HG03439 (cell line): ENCODE measurements around the gene SIGLEC1.

Experiments
- ATAC-seq: cut with Tn5 transposase; IDR thresholded peaks from one replicate; pipeline ENCODE4 v1.9.1; 2021; ENCODE audit warnings: mild to moderate bottlenecking, moderate library complexity; ENCODE audit not compliant: unreplicated experiment

Gene SIGLEC1

GRCh38 chr20:3712279-3712873 is at the start of gene SIGLEC1:
TSS of gene SIGLEC1 (minus strand) at chr20:3712600. CDS start at chr20:3707128, 5,472 bp downstream.
- ATAC-seq, result no peak

GRCh38 chr20:3760655-3761348 is 48.4 kb upstream of the SIGLEC1 start:
- no peak for ATAC-seq

GRCh38 chr20:3759884-3760283 is 47.5 kb upstream of the SIGLEC1 start:
- ATAC-seq, result no peak

GRCh38 chr20:3759316-3759823 is 47.0 kb upstream of the SIGLEC1 start:
- ATAC-seq, result no peak

- no peak for ATAC-seq
Observed at GRCh38 chr20:3758566-3758965, 46.2 kb upstream of the SIGLEC1 start.

- ATAC-seq, result no peak
Observed at GRCh38 chr20:3757268-3757667, 44.9 kb upstream of the SIGLEC1 start.

GRCh38 chr20:3755814-3756480 is 43.5 kb upstream of the SIGLEC1 start:
- no peak for ATAC-seq

GRCh38 chr20:3755269-3755668 is 42.9 kb upstream of the SIGLEC1 start:
- ATAC-seq, result no peak

GRCh38 chr20:3754276-3754630 is 41.9 kb upstream of the SIGLEC1 start:
- no peak for ATAC-seq

GRCh38 chr20:3753501-3754275 is 41.3 kb upstream of the SIGLEC1 start:
- ATAC-seq, result no peak

GRCh38 chr20:3753098-3753497 is 40.7 kb upstream of the SIGLEC1 start:
- no peak for ATAC-seq

GRCh38 chr20:3752386-3752759 is 40.0 kb upstream of the SIGLEC1 start:
- no peak for ATAC-seq

- no peak for ATAC-seq
Observed at GRCh38 chr20:3751675-3752385, 39.4 kb upstream of the SIGLEC1 start.

- no peak for ATAC-seq
Observed at GRCh38 chr20:3751305-3751674, 38.9 kb upstream of the SIGLEC1 start.

GRCh38 chr20:3749689-3750531 is 37.5 kb upstream of the SIGLEC1 start:
- no peak for ATAC-seq

- no peak for ATAC-seq
Observed at GRCh38 chr20:3749087-3749688, 36.8 kb upstream of the SIGLEC1 start.

GRCh38 chr20:3748073-3748472 is 35.7 kb upstream of the SIGLEC1 start:
- ATAC-seq, result no peak

GRCh38 chr20:3747471-3747870 is 35.1 kb upstream of the SIGLEC1 start:
- no peak for ATAC-seq

GRCh38 chr20:3745686-3746173 is 33.3 kb upstream of the SIGLEC1 start:
- no peak for ATAC-seq
